ENCODE data around the gene SLCO4A1. TPM values are rescaled to one million over a fixed set of nuclear protein-coding genes. Genes with fewer than 3 reads are reported as not detected.

SLCO4A1 gene
- total and polyA plus RNA-seq, 9 donors = 0.11 to 1.2 (median 0.45) TPM

GRCh38 chr20:62709537-62709905 is 67.2 kb downstream of the SLCO4A1 start:
- no peak overlapping the region for H3K4me3 ChIP-seq (ENCODE audit: low read length)
- no peak for DNase-seq

GRCh38 chr20:62710221-62710885 is 68.0 kb downstream of the SLCO4A1 start:
- no peak overlapping the region for H3K27ac ChIP-seq (ENCODE audit: low read length)
- peaks cover 80% of the 10 kb centered on the region for H3K27me3 ChIP-seq (ENCODE audit: control insufficient read depth, insufficient read depth, low read length)
- no peak overlapping the region for H3K4me3 ChIP-seq (ENCODE audit: low read length)
- 71% methylated on average over 18 of the region's 20 CpGs for WGBS (ENCODE audit: insufficient coverage)
- no peaks in the 10 kb centered on the region for H3K9me3 ChIP-seq (replicated peaks; ENCODE audit: control insufficient read depth, low read depth, low read length)
- H3K36me3 ChIP-seq (ENCODE audit: control insufficient read depth, insufficient read depth, low read length) = no peaks in the 10 kb centered on the region
- no peak for DNase-seq
- H3K4me1 ChIP-seq (ENCODE audit: control insufficient read depth, insufficient read depth, low read length) = peaks cover 18% of the 10 kb centered on the region

More at GRCh38 chr20:62709537-62709905, 67.2 kb downstream of the SLCO4A1 start:
- WGBS (ENCODE audit: insufficient coverage) = 68% methylated on average over 29 of the region's 30 CpGs
- Histone ChIP-seq H3K27me3 (ENCODE audit: control insufficient read depth, insufficient read depth, low read length) (peaks cover 77% of the 10 kb centered on the region), H3K9me3 (replicated peaks; ENCODE audit: control insufficient read depth, low read depth, low read length) (no peaks in the 10 kb centered on the region), H3K4me1 (ENCODE audit: control insufficient read depth, insufficient read depth, low read length) (peaks cover 26% of the 10 kb centered on the region), H3K36me3 (ENCODE audit: control insufficient read depth, insufficient read depth, low read length) (no peaks in the 10 kb centered on the region), H3K27ac (ENCODE audit: low read length) (no peak overlapping the region)

GRCh38 chr20:62710886-62711702 is 68.8 kb downstream of the SLCO4A1 start:
- DNase-seq = no peak
- Histone ChIP-seq H3K27ac (ENCODE audit: low read length) (no peak overlapping the region), H3K4me3 (ENCODE audit: low read length) (no peak overlapping the region), H3K36me3 (ENCODE audit: control insufficient read depth, insufficient read depth, low read length) (no peaks in the 10 kb centered on the region), H3K9me3 (replicated peaks; ENCODE audit: control insufficient read depth, low read depth, low read length) (no peaks in the 10 kb centered on the region), H3K27me3 (ENCODE audit: control insufficient read depth, insufficient read depth, low read length) (peaks cover 78% of the 10 kb centered on the region), H3K4me1 (ENCODE audit: control insufficient read depth, insufficient read depth, low read length) (peaks cover 11% of the 10 kb centered on the region)
- 64% methylated on average over 8 of the region's 23 CpGs for WGBS (ENCODE audit: insufficient coverage)

GRCh38 chr20:62711703-62712101 is 69.4 kb downstream of the SLCO4A1 start:
- Histone ChIP-seq H3K27ac (ENCODE audit: low read length) (no peak overlapping the region), H3K36me3 (ENCODE audit: control insufficient read depth, insufficient read depth, low read length) (no peaks in the 10 kb centered on the region), H3K27me3 (ENCODE audit: control insufficient read depth, insufficient read depth, low read length) (peaks cover 74% of the 10 kb centered on the region), H3K9me3 (replicated peaks; ENCODE audit: control insufficient read depth, low read depth, low read length) (no peaks in the 10 kb centered on the region), H3K4me1 (ENCODE audit: control insufficient read depth, insufficient read depth, low read length) (peaks cover 9% of the 10 kb centered on the region), H3K4me3 (ENCODE audit: low read length) (no peak overlapping the region)
- 43% methylated on average over 22 of the region's 23 CpGs for WGBS (ENCODE audit: insufficient coverage)
- no peak for DNase-seq

GRCh38 chr20:62712606-62713005 is 70.3 kb downstream of the SLCO4A1 start:
- Histone ChIP-seq H3K4me1 (ENCODE audit: control insufficient read depth, insufficient read depth, low read length) (peaks cover 9% of the 10 kb centered on the region), H3K36me3 (ENCODE audit: control insufficient read depth, insufficient read depth, low read length) (no peaks in the 10 kb centered on the region), H3K9me3 (replicated peaks; ENCODE audit: control insufficient read depth, low read depth, low read length) (no peaks in the 10 kb centered on the region), H3K4me3 (ENCODE audit: low read length) (no peak overlapping the region), H3K27me3 (ENCODE audit: control insufficient read depth, insufficient read depth, low read length) (peaks cover 71% of the 10 kb centered on the region), H3K27ac (ENCODE audit: low read length) (no peak overlapping the region)
- DNase-seq = no peak
- WGBS (ENCODE audit: insufficient coverage) = 81% methylated on average over 8 of the region's 8 CpGs

GRCh38 chr20:62714006-62714405 is 71.7 kb downstream of the SLCO4A1 start:
- Histone ChIP-seq H3K4me1 (ENCODE audit: control insufficient read depth, insufficient read depth, low read length) (peaks cover 7% of the 10 kb centered on the region), H3K9me3 (replicated peaks; ENCODE audit: control insufficient read depth, low read depth, low read length) (no peaks in the 10 kb centered on the region), H3K36me3 (ENCODE audit: control insufficient read depth, insufficient read depth, low read length) (no peaks in the 10 kb centered on the region), H3K4me3 (ENCODE audit: low read length) (no peak overlapping the region), H3K27ac (ENCODE audit: low read length) (no peak overlapping the region), H3K27me3 (ENCODE audit: control insufficient read depth, insufficient read depth, low read length) (peaks cover 67% of the 10 kb centered on the region)
- WGBS (ENCODE audit: insufficient coverage) = 89% methylated on average over 6 of the region's 10 CpGs
- no peak for DNase-seq

- no peak overlapping the region for H3K27ac ChIP-seq (ENCODE audit: low read length)
- H3K9me3 ChIP-seq (replicated peaks; ENCODE audit: control insufficient read depth, low read depth, low read length) = peaks cover 6% of the 10 kb centered on the region
- WGBS (ENCODE audit: insufficient coverage) = 85% methylated on average over 4 of the region's 6 CpGs
- DNase-seq = no peak
- H3K4me1 ChIP-seq (ENCODE audit: control insufficient read depth, insufficient read depth, low read length) = peaks cover 7% of the 10 kb centered on the region
- peaks cover 61% of the 10 kb centered on the region for H3K27me3 ChIP-seq (ENCODE audit: control insufficient read depth, insufficient read depth, low read length)
- no peak overlapping the region for H3K4me3 ChIP-seq (ENCODE audit: low read length)
- H3K36me3 ChIP-seq (ENCODE audit: control insufficient read depth, insufficient read depth, low read length) = no peaks in the 10 kb centered on the region
These were observed 72.5 kb downstream of the SLCO4A1 start for GRCh38 chr20:62714799-62715198.

- Histone ChIP-seq H3K4me1 (ENCODE audit: control insufficient read depth, insufficient read depth, low read length) (peaks cover 7% of the 10 kb centered on the region), H3K9me3 (replicated peaks; ENCODE audit: control insufficient read depth, low read depth, low read length) (peaks cover 10% of the 10 kb centered on the region), H3K27me3 (ENCODE audit: control insufficient read depth, insufficient read depth, low read length) (peaks cover 57% of the 10 kb centered on the region), H3K27ac (ENCODE audit: low read length) (no peak overlapping the region), H3K36me3 (ENCODE audit: control insufficient read depth, insufficient read depth, low read length) (no peaks in the 10 kb centered on the region), H3K4me3 (ENCODE audit: low read length) (no peak overlapping the region)
- WGBS (ENCODE audit: insufficient coverage) = 86% methylated on average over 10 of the region's 10 CpGs
- DNase-seq = no peak
These were observed 72.9 kb downstream of the SLCO4A1 start for GRCh38 chr20:62715201-62715600.

GRCh38 chr20:62716198-62716940 is 74.1 kb downstream of the SLCO4A1 start:
- no peak for DNase-seq
- peaks cover 46% of the 10 kb centered on the region for H3K27me3 ChIP-seq (ENCODE audit: control insufficient read depth, insufficient read depth, low read length)
- WGBS (ENCODE audit: insufficient coverage) = 55% methylated on average over 30 of the region's 30 CpGs

GRCh38 chr20:62716941-62717310 is 74.6 kb downstream of the SLCO4A1 start:
- Histone ChIP-seq H3K27ac (ENCODE audit: low read length) (no peak overlapping the region), H3K9me3 (replicated peaks; ENCODE audit: control insufficient read depth, low read depth, low read length) (peaks cover 21% of the 10 kb centered on the region), H3K36me3 (ENCODE audit: control insufficient read depth, insufficient read depth, low read length) (no peaks in the 10 kb centered on the region), H3K4me3 (ENCODE audit: low read length) (no peak overlapping the region), H3K27me3 (ENCODE audit: control insufficient read depth, insufficient read depth, low read length) (peaks cover 41% of the 10 kb centered on the region), H3K4me1 (ENCODE audit: control insufficient read depth, insufficient read depth, low read length) (peaks cover 2% of the 10 kb centered on the region)
- no peak for DNase-seq
- WGBS (ENCODE audit: insufficient coverage) = 80% methylated on average over 6 of the region's 11 CpGs

More at GRCh38 chr20:62716198-62716940, 74.1 kb downstream of the SLCO4A1 start:
- H3K9me3 ChIP-seq (replicated peaks; ENCODE audit: control insufficient read depth, low read depth, low read length) = peaks cover 19% of the 10 kb centered on the region
- peaks cover 7% of the 10 kb centered on the region for H3K4me1 ChIP-seq (ENCODE audit: control insufficient read depth, insufficient read depth, low read length)
- no peak overlapping the region for H3K27ac ChIP-seq (ENCODE audit: low read length)
- H3K36me3 ChIP-seq (ENCODE audit: control insufficient read depth, insufficient read depth, low read length) = no peaks in the 10 kb centered on the region
- no peak overlapping the region for H3K4me3 ChIP-seq (ENCODE audit: low read length)
